Stimulated activated memory B cell treated with anti-CD40 and anti-IgM and Interleukin-4, amounts not matched to agents 10 μg/mL and 1 μg/mL and 100 μg/mL, for 72 hours (primary cell): ENCODE results near the gene PER2.
"Not testable (repeated sequence)": the region's sequence is repeated elsewhere in the genome, so short reads cannot be mapped to it uniquely, and the experiment has no call there.

ENCODE experiments used
- ATAC-seq: fragments of 150-1000 bp; cut with Tn5 transposase; 2 replicates; pipeline ENCODE4 v1.10.0; 2021
- H3K27ac Mint-ChIP-seq: one replicate; pipeline ENCODE4 v1.8.0; 2022; ENCODE audit warnings: mild to moderate bottlenecking, mixed read lengths
- H3K27me3 Mint-ChIP-seq: one replicate; pipeline ENCODE4 v1.8.0; 2022; ENCODE audit warnings: mixed read lengths
- H3K36me3 Mint-ChIP-seq: one replicate; pipeline ENCODE4 v1.8.0; 2022; ENCODE audit warnings: mixed read lengths
- H3K4me1 Mint-ChIP-seq: one replicate; pipeline ENCODE4 v1.8.0; 2022; ENCODE audit warnings: mixed read lengths
- H3K4me3 Mint-ChIP-seq: one replicate; pipeline ENCODE4 v1.8.0; 2022; ENCODE audit warnings: mild to moderate bottlenecking, moderate library complexity, mixed read lengths
- H3K9me3 Mint-ChIP-seq: one replicate; pipeline ENCODE4 v1.8.0; 2022; ENCODE audit warnings: mixed read lengths

PER2 gene

DNA sequence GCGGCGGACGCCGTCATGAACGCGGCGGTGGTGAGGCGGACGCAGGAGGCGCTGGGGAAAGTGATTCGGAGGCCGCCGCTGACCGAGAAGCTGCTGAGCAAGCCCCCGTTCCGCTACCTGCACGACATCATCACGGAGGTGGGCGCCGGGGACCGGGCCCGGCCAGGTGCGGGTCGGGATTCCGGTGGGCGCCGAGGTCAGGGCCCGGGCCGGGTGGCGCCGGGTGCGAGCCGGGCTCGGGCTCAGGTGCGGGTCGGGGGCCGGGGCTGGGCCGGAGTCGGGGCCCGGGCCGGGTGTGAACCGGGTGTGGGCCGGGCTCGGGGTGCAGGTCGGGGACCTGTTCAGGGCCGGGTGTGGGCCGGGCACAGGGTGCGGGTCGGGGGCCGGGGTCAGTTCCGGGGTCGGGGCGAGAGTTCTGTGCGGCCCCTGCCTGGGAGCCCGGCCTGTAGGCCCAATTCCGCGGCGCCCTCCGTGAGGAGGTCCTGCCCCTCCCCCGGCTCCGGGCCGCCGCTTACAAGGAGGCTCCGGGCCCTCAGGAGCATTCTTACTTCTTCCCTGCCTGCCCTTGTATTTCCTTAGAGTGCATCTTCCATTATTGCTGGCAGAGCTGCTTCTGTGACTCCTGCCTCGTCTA lies 32.4 kb upstream of the PER2 start:
- Mint-ChIP-seq H3K4me3 (peak overlapping the region; percentile 85), H3K27me3 (peaks cover 7% of the 10 kb centered on the region), H3K36me3 (peaks cover 5% of the 10 kb centered on the region), H3K4me1 (peaks cover 27% of the 10 kb centered on the region), H3K9me3 (no peaks in the 10 kb centered on the region), H3K27ac (no peak overlapping the region)
- ATAC-seq, result peak; percentile 72

DNA sequence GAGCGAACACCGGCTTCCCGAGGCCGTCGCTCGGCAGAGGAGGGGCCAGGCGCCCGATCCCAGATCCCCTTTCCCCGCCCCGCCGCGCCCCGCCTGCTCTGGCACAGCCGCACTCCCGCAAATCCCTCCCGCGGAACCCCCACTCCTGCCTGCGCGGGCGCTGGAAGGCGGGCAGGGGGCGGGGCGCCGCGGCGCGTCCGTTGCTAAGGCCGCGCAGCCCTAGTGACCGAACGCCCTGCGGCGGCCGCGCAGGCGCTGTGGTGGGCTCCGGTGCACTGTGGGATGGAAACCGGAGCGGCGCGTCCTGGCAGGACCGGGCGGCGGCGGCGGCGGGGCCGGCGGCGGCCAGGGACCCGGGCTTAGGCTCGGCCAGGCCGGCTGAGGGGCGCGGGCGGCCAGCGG lies 31.8 kb upstream of the PER2 start, which contains the start of gene TRAF3IP1:
TSS of gene TRAF3IP1 (plus strand) at position 273 of the 402 bp plus-strand sequence. CDS start 145 bp downstream, outside the sequence.
- Mint-ChIP-seq H3K27ac (no peak within 1 kb of the TSS), H3K4me3 (peak within 1 kb of the TSS; percentile 85), H3K9me3 (no peaks in the 10 kb centered on the region), H3K27me3 (peaks cover 12% of the 10 kb centered on the region), H3K4me1 (peaks cover 27% of the 10 kb centered on the region), H3K36me3 (peaks cover 5% of the 10 kb centered on the region)
- peak; percentile 98 for ATAC-seq

DNA sequence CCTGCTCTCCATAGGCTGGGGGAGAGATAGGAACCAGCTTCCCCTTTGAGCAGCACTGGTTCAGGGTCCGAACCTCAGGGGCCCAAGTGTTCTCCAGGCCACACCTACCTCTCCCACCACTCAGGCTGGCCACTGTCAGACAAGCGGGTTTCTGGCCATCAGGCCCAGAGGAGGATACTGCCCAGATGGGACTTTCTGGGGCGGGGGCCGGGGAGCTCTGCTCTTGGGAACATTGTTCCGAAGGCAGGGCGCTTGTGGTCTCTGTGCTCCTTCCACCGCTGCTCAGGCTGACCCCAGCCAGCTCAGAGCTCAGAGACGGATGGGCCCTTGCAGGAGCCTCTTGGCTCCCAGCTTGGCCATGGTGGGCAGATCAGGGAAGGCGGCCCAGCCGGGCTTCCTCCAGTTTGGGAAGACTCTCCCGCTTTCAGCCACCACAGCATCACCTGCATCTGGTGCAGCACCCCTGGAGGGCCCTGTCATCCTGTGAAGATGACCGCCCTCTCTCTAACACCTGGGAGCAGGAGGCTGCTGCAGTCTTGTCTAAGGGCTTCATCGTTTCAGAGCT lies 26.7 kb upstream of the PER2 start:
- Mint-ChIP-seq H3K4me3 (no peak overlapping the region), H3K9me3 (no peaks in the 10 kb centered on the region), H3K4me1 (no peaks in the 10 kb centered on the region), H3K36me3 (no peaks in the 10 kb centered on the region), H3K27me3 (peaks cover 29% of the 10 kb centered on the region), H3K27ac (no peak overlapping the region)
- ATAC-seq, result no peak

DNA sequence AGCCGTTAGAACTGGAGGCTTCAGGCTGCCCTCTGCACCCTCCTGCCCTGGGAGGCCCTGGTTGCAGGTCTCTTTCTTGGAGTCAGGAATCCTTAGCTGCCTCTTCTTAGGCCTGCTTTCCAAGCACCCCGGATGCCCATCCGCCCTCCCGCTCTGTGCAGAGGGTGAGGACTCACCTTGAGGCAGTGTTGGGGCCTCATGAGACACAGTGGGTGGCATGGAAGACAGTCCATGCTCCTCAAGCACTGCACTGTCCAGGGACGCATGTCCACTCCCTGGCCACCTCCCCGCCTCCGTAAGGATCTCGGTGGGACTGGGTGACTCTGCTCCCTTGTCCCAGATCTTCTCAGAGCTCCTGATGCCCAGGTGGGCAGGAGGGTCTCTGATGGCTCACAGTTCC lies 26.2 kb upstream of the PER2 start:
- H3K4me1 Mint-ChIP-seq, result no peaks in the 10 kb centered on the region
- ATAC-seq, result no peak
- H3K27ac Mint-ChIP-seq, result no peak overlapping the region
- H3K4me3 Mint-ChIP-seq, result no peak overlapping the region
- H3K36me3 Mint-ChIP-seq, result no peaks in the 10 kb centered on the region
- H3K27me3 Mint-ChIP-seq, result peaks cover 32% of the 10 kb centered on the region
- no peaks in the 10 kb centered on the region for H3K9me3 Mint-ChIP-seq

DNA sequence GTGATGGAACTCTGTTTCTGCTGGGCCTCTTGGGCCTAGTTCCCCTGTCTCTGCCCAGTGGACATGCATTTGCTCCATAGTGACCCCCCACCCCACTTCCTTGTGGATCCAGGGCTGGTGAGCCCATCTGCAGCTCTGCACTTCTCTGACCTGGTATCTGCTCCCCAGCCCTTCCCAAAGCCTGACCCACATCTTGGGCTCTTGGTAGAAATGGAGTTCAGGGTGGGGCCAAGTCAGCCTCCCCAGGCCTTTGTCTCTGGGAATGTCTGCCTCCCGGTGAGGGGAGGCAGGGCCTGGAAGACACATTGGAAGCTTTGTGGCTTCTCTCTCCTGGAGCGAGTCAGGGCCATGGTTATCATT lies 25.6 kb upstream of the PER2 start:
- no peak overlapping the region for H3K4me3 Mint-ChIP-seq
- no peak overlapping the region for H3K27ac Mint-ChIP-seq
- H3K4me1 Mint-ChIP-seq, result no peaks in the 10 kb centered on the region
- peaks cover 37% of the 10 kb centered on the region for H3K27me3 Mint-ChIP-seq
- no peak for ATAC-seq
- no peaks in the 10 kb centered on the region for H3K9me3 Mint-ChIP-seq
- no peaks in the 10 kb centered on the region for H3K36me3 Mint-ChIP-seq

DNA sequence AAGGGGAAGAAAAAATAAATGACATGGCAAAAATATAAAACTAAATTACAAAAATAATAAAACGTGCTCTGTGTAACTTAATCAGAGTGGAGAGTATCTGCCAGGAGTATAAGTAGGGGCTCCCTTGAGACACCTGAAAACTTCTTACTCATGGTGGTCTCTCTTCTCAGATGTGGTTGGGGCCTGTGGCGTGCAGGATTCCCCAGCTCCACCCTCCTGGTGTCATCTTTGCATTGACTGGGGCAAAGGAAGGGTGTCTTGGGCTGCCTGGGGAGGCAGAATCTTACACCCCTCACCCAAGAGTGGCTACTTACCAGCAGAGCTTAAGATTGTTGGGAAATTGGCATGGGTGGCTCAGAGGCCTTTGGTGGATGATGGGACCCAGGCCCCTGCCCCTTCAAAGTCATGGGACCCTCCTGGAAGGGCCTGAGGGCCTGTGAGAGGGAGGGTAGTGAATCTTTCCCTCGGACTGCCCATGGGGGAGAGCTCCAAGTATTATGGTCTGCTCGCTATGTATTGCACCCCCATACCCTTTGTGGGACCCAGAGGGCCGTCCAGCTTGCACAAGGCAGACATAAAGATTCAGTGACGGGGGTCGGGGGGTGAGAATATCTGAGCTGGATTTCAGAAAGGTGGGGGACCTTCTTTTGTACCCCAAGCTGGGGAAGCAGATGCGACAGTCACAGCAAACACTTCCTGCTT lies 25.0 kb upstream of the PER2 start:
- no peak overlapping the region for H3K27ac Mint-ChIP-seq
- H3K27me3 Mint-ChIP-seq, result peaks cover 41% of the 10 kb centered on the region
- no peaks in the 10 kb centered on the region for H3K36me3 Mint-ChIP-seq
- no peaks in the 10 kb centered on the region for H3K4me1 Mint-ChIP-seq
- no peak overlapping the region for H3K4me3 Mint-ChIP-seq
- ATAC-seq, result no peak
- no peaks in the 10 kb centered on the region for H3K9me3 Mint-ChIP-seq

DNA sequence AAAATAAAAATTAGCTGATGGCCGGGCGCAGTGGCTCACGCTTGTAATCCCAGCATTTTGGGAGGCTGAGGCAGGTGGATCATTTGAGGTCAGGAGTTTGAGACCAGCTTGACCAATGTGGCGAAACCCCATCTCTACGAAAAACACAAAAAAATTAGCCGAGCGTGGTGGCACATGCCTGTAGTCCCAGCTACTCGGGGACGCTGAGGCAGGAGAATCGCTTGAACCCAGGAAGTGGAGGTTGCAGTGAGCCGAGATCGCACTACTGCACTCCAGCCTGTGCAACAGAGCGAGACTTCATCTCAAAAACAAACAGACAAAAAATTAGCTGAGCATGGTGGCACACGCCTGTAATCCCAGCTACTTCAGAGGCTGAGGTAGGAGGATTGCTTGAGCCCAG lies 22.3 kb upstream of the PER2 start:
- ATAC-seq, H3K36me3 Mint-ChIP-seq, H3K9me3 Mint-ChIP-seq, H3K4me3 Mint-ChIP-seq, H3K27ac Mint-ChIP-seq: not testable (repeated sequence)
- peaks cover 33% of the 10 kb centered on the region for H3K27me3 Mint-ChIP-seq
- peaks cover 15% of the 10 kb centered on the region for H3K4me1 Mint-ChIP-seq

DNA sequence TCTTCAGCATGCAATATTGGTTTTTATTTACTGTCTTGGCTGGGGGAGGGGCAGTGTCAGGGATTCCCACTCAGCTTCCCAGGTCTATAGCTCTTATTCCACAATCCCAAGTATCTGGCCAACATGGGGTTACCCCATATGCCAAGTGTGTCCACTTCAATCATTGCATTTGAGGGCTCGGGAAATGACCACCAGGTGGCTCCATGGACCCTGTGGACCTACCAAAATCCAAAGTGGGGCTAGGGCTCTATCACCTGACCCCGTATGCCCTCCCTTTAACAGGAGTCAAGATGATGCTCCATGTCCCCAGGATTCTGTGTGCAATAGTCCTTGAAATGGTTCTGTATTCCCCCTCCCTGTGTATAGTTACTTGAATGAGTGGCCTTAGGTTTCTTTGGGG lies 19.8 kb upstream of the PER2 start:
- Mint-ChIP-seq H3K4me3 (no peak overlapping the region), H3K9me3 (no peaks in the 10 kb centered on the region), H3K27ac (no peak overlapping the region), H3K4me1 (peaks cover 15% of the 10 kb centered on the region), H3K27me3 (peaks cover 27% of the 10 kb centered on the region), H3K36me3 (no peaks in the 10 kb centered on the region)
- ATAC-seq, result no peak

DNA sequence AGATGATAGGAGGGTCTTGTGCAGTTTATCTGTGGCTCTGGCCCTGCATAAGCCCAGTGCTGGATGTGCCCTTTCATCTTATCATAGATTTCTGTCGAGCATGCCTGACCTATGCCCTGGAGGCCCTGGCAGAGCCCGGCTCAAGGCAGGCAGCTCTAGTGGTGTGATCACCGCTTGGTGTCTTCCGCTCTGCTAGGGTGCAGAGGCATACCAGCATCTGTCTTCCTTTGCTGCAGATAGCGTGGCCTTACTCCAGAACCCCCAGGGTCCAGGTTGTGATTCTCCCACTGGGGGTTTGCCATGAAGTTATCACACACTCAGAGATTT lies 18.2 kb upstream of the PER2 start:
- Mint-ChIP-seq H3K27me3 (peaks cover 26% of the 10 kb centered on the region), H3K9me3 (no peaks in the 10 kb centered on the region), H3K4me1 (peaks cover 15% of the 10 kb centered on the region), H3K4me3 (no peak overlapping the region), H3K27ac (no peak overlapping the region), H3K36me3 (no peaks in the 10 kb centered on the region)
- ATAC-seq, result no peak

DNA sequence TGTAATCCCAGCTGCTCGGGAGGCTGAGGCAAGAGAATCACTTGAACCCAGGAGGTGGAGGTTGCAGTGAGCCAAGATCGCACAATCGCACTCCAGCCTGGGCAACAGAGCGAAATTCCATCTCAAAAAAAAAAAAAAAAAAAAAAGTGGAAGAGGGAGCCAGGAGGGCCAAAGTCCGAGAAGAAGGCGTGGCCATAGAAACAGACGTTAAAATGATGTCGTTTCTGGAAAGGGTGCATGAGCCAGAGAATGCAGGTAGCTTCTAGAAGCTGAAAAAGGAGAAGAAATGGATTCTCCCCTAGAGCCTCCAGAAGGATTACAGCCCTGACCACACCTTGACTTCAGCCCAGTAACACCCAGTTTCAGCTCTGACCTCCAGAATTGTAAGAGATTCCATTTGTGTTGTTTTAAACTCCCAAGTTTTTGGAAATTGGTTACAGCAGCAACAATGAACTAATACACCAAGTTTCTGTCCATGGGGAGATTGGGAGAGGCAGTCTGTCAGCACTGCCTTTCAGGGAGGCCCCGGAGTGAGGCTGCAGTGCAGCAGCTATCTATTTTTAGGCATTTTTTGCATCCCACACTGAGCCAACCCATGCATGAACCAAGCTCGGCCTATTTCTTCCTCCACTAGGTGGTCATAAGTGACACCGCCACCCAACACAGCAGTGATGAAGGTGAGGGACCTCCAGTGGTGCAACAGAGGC lies 17.7 kb upstream of the PER2 start:
- H3K9me3 Mint-ChIP-seq, result no peaks in the 10 kb centered on the region
- no peaks in the 10 kb centered on the region for H3K36me3 Mint-ChIP-seq
- no peak for ATAC-seq
- H3K4me3 Mint-ChIP-seq, result no peak overlapping the region
- H3K27ac Mint-ChIP-seq, result no peak overlapping the region
- H3K4me1 Mint-ChIP-seq, result peaks cover 15% of the 10 kb centered on the region
- peaks cover 21% of the 10 kb centered on the region for H3K27me3 Mint-ChIP-seq

DNA sequence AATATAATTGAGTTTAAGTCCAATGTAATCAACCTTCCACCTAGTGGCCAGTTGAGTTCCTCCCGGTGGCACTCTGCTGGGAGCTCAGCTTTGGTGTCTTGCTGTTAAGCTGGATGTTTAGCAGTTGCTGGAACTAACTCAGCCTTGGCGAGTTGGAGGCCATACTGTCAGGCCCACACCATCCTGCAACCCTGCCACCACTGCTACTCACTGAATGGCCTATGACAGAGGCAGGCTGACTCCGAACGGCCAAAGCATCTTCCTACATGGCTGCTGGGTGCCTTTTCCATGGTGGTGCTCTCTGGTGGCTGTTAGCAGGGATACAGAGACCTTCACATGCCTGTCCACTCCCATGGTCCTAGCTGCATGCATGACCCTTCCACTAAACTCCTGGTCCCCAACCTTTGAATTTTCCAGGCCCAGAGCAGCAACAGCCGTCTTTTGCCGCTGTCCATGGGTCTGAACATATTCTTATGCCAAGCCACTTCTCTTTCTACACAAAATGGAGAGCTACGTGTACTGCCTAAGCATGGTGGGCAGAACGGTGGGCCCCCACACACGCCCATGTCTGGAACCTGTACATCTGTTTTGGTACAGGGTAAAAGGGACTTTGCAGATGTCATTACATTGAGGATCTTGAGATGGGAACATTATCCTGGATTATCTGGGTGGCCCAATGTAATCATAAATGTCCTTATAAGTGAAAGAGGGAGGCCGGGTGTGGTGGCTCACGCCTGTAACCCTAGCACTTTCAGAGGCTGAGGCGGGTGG lies 16.9 kb upstream of the PER2 start:
- Mint-ChIP-seq H3K27me3 (peaks cover 13% of the 10 kb centered on the region), H3K36me3 (no peaks in the 10 kb centered on the region), H3K4me1 (peaks cover 15% of the 10 kb centered on the region), H3K4me3 (no peak overlapping the region), H3K27ac (no peak overlapping the region), H3K9me3 (no peaks in the 10 kb centered on the region)
- no peak for ATAC-seq

DNA sequence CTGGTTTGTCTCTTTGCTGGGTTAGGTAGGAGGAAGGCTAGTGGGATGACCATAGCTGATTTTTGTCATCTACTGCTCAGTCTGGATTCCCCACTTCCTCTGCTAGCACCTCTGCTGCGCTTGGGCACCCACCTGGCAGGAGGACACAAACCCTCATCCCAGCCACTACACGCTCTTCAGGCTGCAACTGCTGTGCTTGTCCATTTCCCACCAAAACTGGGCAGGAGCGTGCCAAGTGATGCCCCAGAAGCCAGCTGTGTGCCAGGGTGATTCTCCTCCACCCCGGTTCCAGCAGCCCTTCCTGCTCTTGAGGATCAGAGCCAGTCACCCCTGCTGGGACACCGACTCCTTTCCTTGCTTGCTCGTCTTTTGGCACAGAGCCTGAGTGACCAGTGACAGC lies 15.7 kb upstream of the PER2 start:
- no peaks in the 10 kb centered on the region for H3K36me3 Mint-ChIP-seq
- no peak for ATAC-seq
- peaks cover 15% of the 10 kb centered on the region for H3K4me1 Mint-ChIP-seq
- H3K9me3 Mint-ChIP-seq, result no peaks in the 10 kb centered on the region
- H3K4me3 Mint-ChIP-seq, result no peak overlapping the region
- H3K27ac Mint-ChIP-seq, result no peak overlapping the region
- peaks cover 12% of the 10 kb centered on the region for H3K27me3 Mint-ChIP-seq

DNA sequence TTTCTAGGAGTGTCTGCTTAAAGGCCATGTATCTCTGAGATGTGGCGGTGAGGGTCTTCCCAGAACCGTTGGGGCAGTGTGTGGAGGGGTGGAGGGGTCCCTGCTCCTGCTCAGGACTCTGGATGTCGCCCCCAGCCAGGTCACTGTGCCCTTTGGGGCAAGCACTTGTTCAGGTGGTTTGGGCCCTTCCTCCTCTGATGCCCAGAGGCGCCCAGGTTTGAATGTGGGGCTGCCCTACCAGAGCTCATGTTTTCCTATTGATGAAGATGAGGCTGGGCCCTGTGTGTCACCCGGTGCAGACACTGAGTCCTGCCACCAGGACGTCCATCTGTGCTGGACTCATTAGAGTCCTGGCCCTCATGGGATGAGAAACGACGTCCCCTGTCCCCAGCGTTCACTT lies 14.3 kb upstream of the PER2 start:
- no peaks in the 10 kb centered on the region for H3K9me3 Mint-ChIP-seq
- ATAC-seq, result no peak
- no peaks in the 10 kb centered on the region for H3K36me3 Mint-ChIP-seq
- peaks cover 15% of the 10 kb centered on the region for H3K4me1 Mint-ChIP-seq
- no peak overlapping the region for H3K27ac Mint-ChIP-seq
- H3K27me3 Mint-ChIP-seq, result peaks cover 10% of the 10 kb centered on the region
- no peak overlapping the region for H3K4me3 Mint-ChIP-seq

DNA sequence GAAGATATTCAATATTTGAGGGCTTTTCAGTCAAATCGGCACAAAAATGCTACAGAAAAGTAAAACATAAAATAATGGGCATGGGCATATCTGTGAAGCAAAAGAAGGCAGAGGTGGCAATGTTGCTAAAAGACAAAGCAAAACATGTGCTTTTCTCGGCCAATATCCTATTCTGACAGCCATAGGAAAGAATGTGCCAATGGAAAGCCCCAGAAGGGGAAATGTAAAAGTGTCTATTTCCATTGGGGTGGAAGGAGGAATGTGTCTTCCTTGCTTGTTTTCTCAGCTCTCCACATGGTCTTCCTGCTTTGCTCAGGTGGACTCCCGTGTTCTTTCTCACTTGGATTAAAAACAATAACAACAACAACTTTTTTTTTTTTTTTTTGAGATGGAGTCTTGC lies 13.7 kb upstream of the PER2 start:
- H3K9me3 Mint-ChIP-seq, result no peaks in the 10 kb centered on the region
- H3K4me1 Mint-ChIP-seq, result peaks cover 10% of the 10 kb centered on the region
- no peak overlapping the region for H3K4me3 Mint-ChIP-seq
- ATAC-seq, result no peak
- H3K27ac Mint-ChIP-seq, result no peak overlapping the region
- no peaks in the 10 kb centered on the region for H3K36me3 Mint-ChIP-seq
- H3K27me3 Mint-ChIP-seq, result peaks cover 15% of the 10 kb centered on the region

DNA sequence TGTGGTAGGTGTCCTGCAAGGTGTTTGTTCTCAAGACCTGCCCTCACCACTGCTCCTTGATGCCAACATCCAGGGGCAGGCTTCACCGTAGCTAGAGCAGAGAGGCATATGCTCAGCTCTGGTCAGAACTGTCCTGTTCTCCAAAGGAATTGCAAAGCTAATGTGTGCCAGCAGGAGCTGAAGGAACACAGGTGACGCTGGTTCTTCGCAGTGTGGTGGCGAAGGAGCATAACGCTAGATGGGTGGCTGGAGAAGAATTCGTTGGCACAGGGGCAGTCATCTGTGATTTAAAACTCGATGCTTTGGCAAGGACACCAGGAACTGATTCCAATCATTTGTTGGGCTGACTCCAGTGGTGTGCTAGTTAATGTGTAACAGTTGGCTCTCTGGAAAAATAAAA lies 11.4 kb upstream of the PER2 start:
- H3K27me3 Mint-ChIP-seq, result peaks cover 29% of the 10 kb centered on the region
- no peaks in the 10 kb centered on the region for H3K4me1 Mint-ChIP-seq
- H3K27ac Mint-ChIP-seq, result no peak overlapping the region
- H3K4me3 Mint-ChIP-seq, result no peak overlapping the region
- H3K9me3 Mint-ChIP-seq, result no peaks in the 10 kb centered on the region
- ATAC-seq, result no peak
- H3K36me3 Mint-ChIP-seq, result no peaks in the 10 kb centered on the region
